HepG2 (cell line): ENCODE measurements around the gene ASIC3. TPM values are rescaled to one million over a fixed set of nuclear protein-coding genes. Genes with fewer than 3 reads are reported as not detected.

Experiments
- FOSL1 ChIP-seq: sonication (generic); formaldehyde crosslinking; IDR thresholded peaks from 2 replicates; pipeline ENCODE4 v1.9.0; 2021; ENCODE audit warnings: missing genetic modification reagents, borderline replicate concordance
- HHEX ChIP-seq: IDR thresholded peaks from 2 replicates; pipeline ENCODE4 v1.6.1; 2016; ENCODE audit warnings: control low read depth
- MAFG ChIP-seq: sonication (generic); formaldehyde crosslinking; IDR thresholded peaks from 2 replicates; pipeline ENCODE4 v1.5.1; 2020; ENCODE audit warnings: mild to moderate bottlenecking, missing genetic modification reagents
- MXD3 ChIP-seq: IDR thresholded peaks from 2 replicates; pipeline ENCODE4 v1.6.1; 2016; ENCODE audit warnings: mild to moderate bottlenecking, missing biosample characterization, missing genetic modification reagents
- NR2F2 ChIP-seq: IDR thresholded peaks from 2 replicates; pipeline ENCODE4 v1.6.1; 2012; ENCODE audit warnings: low read depth, inconsistent platforms, borderline replicate concordance
- POLR2G ChIP-seq: fragments of 200-400 bp; formaldehyde crosslinking; IDR thresholded peaks from 2 replicates; pipeline ENCODE4 v1.6.1; 2018; ENCODE audit warnings: mild to moderate bottlenecking, low read depth, low read length, moderate library complexity
- REPIN1 ChIP-seq: sonication (generic); formaldehyde crosslinking; IDR thresholded peaks from 2 replicates; pipeline ENCODE4 v1.8.0; 2022; ENCODE audit warnings: missing genetic modification reagents, low read depth, mild to moderate bottlenecking, borderline replicate concordance
- RFX3 ChIP-seq: IDR thresholded peaks from 2 replicates; pipeline ENCODE4 v1.6.1; 2016; ENCODE audit warnings: missing biosample characterization, missing genetic modification reagents
- SNAPC4 ChIP-seq: sonication (generic); formaldehyde crosslinking; IDR thresholded peaks from 2 replicates; pipeline ENCODE4 v1.4.0; 2020; ENCODE audit warnings: mild to moderate bottlenecking, missing genetic modification reagents
- XRCC5 ChIP-seq: fragments of 200-400 bp; formaldehyde crosslinking; optimal IDR thresholded peaks from 2 replicates; pipeline ENCODE3; 2017; ENCODE audit warnings: mild to moderate bottlenecking, low read length
- ZNF124 ChIP-seq: sonication (generic); formaldehyde crosslinking; IDR thresholded peaks from 2 replicates; pipeline ENCODE4 v1.4.0; 2020; ENCODE audit warnings: missing genetic modification reagents
- ZNF580 ChIP-seq: IDR thresholded peaks from 2 replicates; pipeline ENCODE4 v1.6.1; 2016; ENCODE audit warnings: low read depth, borderline replicate concordance
- ZNF619 ChIP-seq: sonication (generic); formaldehyde crosslinking; IDR thresholded peaks from 2 replicates; pipeline ENCODE4 v1.4.0; 2020; ENCODE audit warnings: mild to moderate bottlenecking, missing genetic modification reagents
- ZNF724P ChIP-seq: sonication (generic); formaldehyde crosslinking; IDR thresholded peaks from 2 replicates; pipeline ENCODE4 v1.8.0; 2022; ENCODE audit warnings: missing genetic modification reagents, borderline replicate concordance
- polyA plus RNA-seq, 8 experiments: library from polyadenylated mRNA; depleted of rRNA in 3 of 8; stranded (reverse) in 7 of 8; unstranded in 1 of 8; fragments of >200 nt; fragmentation: Illumina TruSeq in 4 of 8; extraction: Trizol in 4 of 8; gene quantifications; 2 replicates each; pipeline versions ENCODE4 v1.2.1 to v1.2.3, GENCODE V29; 2011 to 2016; ENCODE audit warnings: low read depth in 4 of 8, missing spikeins in 1 of 8, mixed read lengths in 1 of 8; ENCODE audit not compliant: insufficient read depth in 1 of 8
- total RNA-seq, 5 experiments: library from RNA; depleted of rRNA; stranded (reverse); fragments of >200 nt; fragmentation: Illumina TruSeq; extraction: Trizol; gene quantifications; 2 replicates each; pipeline ENCODE4 v1.2.3, GENCODE V29; 2016; ENCODE audit warnings: low read depth in 1 of 5
- TF ChIP-seq, protein P1 (sequence below): sonication (generic); formaldehyde crosslinking; IDR thresholded peaks from 2 replicates; pipeline ENCODE4 v1.5.0; 2020; ENCODE audit warnings: missing genetic modification reagents
- TF ChIP-seq, protein P2 (sequence below): sonication (generic); formaldehyde crosslinking; IDR thresholded peaks from 2 replicates; pipeline ENCODE4 v1.5.0; 2020; ENCODE audit warnings: missing genetic modification reagents
- TF ChIP-seq, protein P3 (sequence below): sonication (generic); formaldehyde crosslinking; IDR thresholded peaks from 2 replicates; pipeline ENCODE4 v1.4.0; 2020; ENCODE audit warnings: missing genetic modification reagents
- TF ChIP-seq, protein P4 (sequence below): sonication (generic); formaldehyde crosslinking; IDR thresholded peaks from 2 replicates; pipeline ENCODE4 v1.4.0; 2020; ENCODE audit warnings: missing genetic modification reagents, borderline replicate concordance

ASIC3 gene
- total and polyA plus RNA-seq, 2 of the 13 experiments (the other 11 are each of a cell fraction or from before 2014, with no cell fraction given): 0.51 TPM; not detected in 1

DNA sequence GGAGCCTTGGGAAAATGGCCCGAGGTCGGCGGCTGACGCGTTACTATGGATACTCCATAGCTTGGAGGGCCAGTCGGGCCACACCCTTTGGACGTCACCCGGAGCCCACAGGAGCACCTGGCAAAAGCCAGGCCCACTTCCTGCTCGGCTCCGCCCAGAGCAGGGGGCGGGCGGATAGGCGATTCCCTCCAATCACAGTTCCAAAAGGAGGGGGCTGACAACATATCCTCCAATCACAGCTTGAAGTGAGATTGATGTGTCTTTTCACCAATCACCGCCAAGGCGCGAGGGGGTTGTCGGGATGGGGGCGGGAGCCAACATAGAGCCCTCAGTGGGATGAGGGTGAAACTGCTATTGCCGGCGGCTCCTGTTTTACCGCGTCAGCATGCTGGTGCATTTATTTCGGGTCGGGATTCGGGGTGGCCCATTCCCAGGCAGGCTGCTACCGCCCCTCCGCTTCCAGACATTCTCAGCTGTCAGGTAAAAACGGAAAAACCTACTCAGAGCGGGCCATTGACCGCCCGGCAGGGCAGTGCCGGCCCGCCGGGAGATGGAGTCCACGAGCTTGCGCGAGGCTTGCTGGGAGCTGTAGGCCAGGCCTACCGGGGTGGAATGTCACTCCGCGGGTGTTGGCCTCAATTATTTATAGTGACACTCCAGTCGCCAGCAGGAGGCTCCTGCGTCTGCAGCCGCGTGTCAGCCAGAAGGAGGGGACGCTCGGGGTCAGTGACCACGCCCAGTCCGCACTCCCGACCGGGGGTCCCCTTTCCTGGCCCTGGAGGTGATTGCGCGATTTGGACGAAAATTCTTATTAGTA is 20.0 kb upstream of the ASIC3 start, which contains the start of gene ABCB8 (continued):
- TF ChIP-seq SNAPC4 (CRISPR knock-in tag) (peak; percentile 65; the same call in 1 of the 2 replicates), MXD3 (no peak; the same call in 1 of the 2 replicates), NR2F2 (no peak), RFX3 (CRISPR knock-in tag) (peak; percentile 76), HHEX (CRISPR knock-in tag) (peak; percentile 48; the same call in 1 of the 2 replicates), REPIN1 (CRISPR knock-in tag) (0 out of 2 replicates have a peak, but pooled peaks have one; percentile 6), FOSL1 (CRISPR knock-in tag) (no peak), MAFG (no peak), XRCC5 (peak; percentile 38), ZNF124 (CRISPR knock-in tag) (0 out of 2 replicates have a peak, but pooled peaks have one; percentile 27), POLR2G (peak; percentile 64), ZNF619 (CRISPR knock-in tag) (peak; percentile 73; the same call in 1 of the 2 replicates), ZNF580 (CRISPR knock-in tag) (peak; percentile 51; the same call in 1 of the 2 replicates), ZNF724P (no peak)
- TF ChIP-seq, protein P1, sequence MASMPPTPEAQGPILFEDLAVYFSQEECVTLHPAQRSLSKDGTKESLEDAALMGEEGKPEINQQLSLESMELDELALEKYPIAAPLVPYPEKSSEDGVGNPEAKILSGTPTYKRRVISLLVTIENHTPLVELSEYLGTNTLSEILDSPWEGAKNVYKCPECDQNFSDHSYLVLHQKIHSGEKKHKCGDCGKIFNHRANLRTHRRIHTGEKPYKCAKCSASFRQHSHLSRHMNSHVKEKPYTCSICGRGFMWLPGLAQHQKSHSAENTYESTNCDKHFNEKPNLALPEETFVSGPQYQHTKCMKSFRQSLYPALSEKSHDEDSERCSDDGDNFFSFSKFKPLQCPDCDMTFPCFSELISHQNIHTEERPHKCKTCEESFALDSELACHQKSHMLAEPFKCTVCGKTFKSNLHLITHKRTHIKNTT (CRISPR knock-in tag): no peak
- TF ChIP-seq, protein P2, sequence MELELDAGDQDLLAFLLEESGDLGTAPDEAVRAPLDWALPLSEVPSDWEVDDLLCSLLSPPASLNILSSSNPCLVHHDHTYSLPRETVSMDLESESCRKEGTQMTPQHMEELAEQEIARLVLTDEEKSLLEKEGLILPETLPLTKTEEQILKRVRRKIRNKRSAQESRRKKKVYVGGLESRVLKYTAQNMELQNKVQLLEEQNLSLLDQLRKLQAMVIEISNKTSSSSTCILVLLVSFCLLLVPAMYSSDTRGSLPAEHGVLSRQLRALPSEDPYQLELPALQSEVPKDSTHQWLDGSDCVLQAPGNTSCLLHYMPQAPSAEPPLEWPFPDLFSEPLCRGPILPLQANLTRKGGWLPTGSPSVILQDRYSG (CRISPR knock-in tag): no peak
- TF ChIP-seq, protein P3, sequence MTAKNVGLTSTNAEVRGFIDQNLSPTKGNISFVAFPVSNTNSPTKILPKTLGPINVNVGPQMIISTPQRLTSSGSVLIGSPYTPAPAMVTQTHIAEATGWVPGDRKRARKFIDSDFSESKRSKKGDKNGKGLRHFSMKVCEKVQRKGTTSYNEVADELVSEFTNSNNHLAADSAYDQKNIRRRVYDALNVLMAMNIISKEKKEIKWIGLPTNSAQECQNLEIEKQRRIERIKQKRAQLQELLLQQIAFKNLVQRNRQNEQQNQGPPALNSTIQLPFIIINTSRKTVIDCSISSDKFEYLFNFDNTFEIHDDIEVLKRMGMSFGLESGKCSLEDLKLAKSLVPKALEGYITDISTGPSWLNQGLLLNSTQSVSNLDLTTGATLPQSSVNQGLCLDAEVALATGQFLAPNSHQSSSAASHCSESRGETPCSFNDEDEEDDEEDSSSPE: peak; percentile 77
- TF ChIP-seq, protein P4, sequence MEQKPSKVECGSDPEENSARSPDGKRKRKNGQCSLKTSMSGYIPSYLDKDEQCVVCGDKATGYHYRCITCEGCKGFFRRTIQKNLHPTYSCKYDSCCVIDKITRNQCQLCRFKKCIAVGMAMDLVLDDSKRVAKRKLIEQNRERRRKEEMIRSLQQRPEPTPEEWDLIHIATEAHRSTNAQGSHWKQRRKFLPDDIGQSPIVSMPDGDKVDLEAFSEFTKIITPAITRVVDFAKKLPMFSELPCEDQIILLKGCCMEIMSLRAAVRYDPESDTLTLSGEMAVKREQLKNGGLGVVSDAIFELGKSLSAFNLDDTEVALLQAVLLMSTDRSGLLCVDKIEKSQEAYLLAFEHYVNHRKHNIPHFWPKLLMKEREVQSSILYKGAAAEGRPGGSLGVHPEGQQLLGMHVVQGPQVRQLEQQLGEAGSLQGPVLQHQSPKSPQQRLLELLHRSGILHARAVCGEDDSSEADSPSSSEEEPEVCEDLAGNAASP (CRISPR knock-in tag): 0 out of 2 replicates have a peak, but pooled peaks have one; percentile 57
